ENCODE data around the gene TTC3.
A peak's percentile ranks its signal among the peaks of the same experiment; 100 is the strongest.

The TTC3 gene

DNA sequence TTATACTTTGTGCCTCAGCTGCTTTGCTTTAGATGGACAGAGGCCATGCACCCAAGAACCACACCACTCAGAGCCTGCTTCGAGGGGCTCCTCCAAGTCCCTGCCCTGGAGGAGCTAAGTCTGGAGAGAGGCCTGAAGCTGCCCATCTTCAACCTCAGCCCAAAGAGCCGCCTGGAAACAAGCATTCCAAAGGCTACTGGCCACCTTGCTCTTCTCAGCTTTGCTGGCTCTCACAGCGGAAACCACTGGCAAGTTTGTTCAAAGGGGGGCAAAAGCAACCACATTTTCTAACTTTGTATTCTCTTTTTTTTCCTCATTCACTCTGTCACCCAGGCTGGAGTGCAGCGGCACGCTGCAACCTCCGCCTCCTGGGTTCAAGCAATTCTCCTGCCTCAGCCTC is 170.9 kb downstream of the TTC3 start:
- H3K4me3 Mint-ChIP-seq: peak overlapping the region; percentile 61
- H3K27ac Mint-ChIP-seq: peak overlapping the region; percentile 84

DNA sequence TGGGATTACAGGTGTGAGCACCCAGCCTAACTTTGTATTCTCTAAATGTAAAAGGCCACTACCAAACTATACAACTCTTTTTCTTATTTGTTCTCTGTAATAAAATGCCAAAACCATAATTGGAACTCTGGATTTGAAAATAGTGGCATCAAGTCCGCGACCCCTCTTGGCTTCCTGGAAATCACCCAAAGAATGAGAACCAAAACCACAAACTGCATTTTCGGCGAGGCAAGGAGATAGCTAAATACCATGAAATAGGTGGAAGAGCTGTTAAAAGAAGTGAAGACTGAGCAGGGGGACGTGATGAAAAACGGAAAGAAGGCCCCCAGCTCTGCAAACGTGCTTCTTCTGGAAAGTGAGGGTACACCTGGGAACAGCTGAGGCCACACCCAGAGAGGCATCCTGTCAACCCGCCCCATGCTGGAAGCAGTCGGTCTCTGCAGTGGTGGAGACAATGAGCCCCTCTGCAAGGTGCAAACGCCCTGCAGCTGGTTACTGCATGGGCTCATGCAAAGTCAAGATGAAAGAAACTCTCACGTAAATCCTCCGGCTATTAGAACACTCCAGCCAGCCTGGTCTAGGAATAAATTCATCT is 171.5 kb downstream of the TTC3 start:
- Mint-ChIP-seq H3K4me1 (peaks cover 77% of the 10 kb centered on the region), H3K9me3 (no peaks in the 10 kb centered on the region), H3K4me3 (peak overlapping the region; percentile 61), H3K27ac (peak overlapping the region; percentile 84), H3K36me3 (peaks cover 29% of the 10 kb centered on the region)
- ATAC-seq (peak; percentile 71), DNase-seq (ENCODE audit: low spot score in 2 of 2) (peak in 1 of 2 donors; percentile 58)

More for the DNA sequence above, 170.9 kb downstream of the TTC3 start:
- peaks cover 74% of the 10 kb centered on the region for H3K4me1 Mint-ChIP-seq
- no peaks in the 10 kb centered on the region for H3K9me3 Mint-ChIP-seq
- ATAC-seq: no peak
- peaks cover 36% of the 10 kb centered on the region for H3K36me3 Mint-ChIP-seq
- DNase-seq (ENCODE audit: low spot score in 2 of 2): no peak

DNA sequence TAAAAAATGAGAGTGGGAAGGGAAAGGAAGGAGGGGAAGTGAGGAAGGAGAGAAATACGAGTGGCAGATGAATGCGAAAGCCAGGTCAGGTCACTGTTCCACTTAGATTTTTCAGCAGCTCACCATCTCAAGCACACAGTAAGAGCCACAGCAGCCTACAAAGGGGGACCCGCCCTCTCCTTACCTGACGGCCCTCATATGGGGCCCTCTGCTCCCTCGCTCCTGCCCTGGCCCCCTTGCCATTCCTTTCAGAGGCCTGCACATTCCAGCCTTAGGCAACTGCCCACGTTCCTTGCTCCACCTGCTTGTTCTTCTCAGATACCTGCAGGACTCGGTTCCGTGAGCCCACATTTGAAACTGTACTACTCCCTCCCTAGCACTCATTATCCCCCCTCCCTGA is 172.1 kb downstream of the TTC3 start:
- peak overlapping the region; percentile 84 for H3K27ac Mint-ChIP-seq
- H3K36me3 Mint-ChIP-seq: peaks cover 24% of the 10 kb centered on the region
- peaks cover 77% of the 10 kb centered on the region for H3K4me1 Mint-ChIP-seq
- ATAC-seq (peak; percentile 24), DNase-seq (ENCODE audit: low spot score in 2 of 2) (no peak)
- no peaks in the 10 kb centered on the region for H3K9me3 Mint-ChIP-seq
- peak overlapping the region; percentile 61 for H3K4me3 Mint-ChIP-seq

DNA sequence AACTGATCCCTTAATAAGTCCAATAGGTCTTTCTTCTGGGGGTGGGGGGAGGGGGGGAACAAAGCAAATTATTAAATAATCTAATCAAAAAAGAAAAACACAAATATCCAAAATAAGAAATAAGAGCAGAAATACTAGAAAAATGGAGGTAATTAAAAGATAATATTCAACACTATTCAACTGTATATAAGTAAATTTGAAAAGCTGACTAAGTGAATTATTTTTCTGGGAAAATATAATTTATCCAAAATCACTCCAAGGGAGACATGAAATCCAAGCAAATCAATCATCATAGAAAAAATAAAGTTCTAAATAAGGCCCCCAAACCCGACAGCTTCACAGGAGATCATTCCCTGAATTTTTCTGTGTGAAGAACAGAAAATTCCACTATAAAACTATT is 175.2 kb downstream of the TTC3 start:
- Mint-ChIP-seq H3K9me3 (no peaks in the 10 kb centered on the region), H3K4me1 (peaks cover 70% of the 10 kb centered on the region), H3K36me3 (peaks cover 8% of the 10 kb centered on the region), H3K4me3 (no peak overlapping the region), H3K27ac (no peak overlapping the region)
- DNase-seq (ENCODE audit: low spot score in 2 of 2) (no peak), ATAC-seq (no peak)

DNA sequence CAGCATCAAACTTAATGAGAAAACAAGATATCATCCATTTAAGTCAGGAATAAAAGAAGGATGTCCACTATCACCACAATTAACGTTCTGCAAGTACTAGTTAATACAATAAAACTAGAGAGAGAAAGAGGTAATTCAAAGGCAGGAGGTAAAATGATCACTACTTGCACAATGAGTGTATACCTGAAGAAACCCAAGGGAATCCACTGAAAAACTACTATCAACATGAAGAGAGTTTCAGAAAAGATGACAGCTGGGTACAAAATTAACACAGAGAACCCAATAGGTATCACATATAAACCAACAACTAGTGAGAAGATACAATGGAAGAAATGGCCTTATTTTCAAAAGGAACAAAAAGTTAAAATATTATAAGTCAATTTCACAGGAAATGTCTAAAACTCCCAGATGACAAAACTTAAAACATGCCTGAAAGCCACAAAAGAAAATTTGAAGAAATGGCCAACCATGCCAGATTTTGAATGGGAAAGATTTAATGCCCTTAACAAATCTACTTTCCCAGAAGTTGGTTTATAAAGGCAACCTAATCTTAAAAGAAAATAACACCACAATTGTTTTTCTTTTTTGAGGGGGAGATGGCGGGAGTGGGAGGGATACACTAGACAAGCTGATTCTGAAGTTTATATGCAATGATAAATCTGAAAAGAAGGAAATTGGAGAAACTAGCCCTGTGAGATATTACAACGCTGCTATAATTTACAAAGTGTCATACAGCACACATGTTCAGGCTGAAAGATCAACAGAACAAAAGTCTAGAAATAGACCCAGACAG is 176.3 kb downstream of the TTC3 start:
- no peaks in the 10 kb centered on the region for H3K9me3 Mint-ChIP-seq
- peaks cover 8% of the 10 kb centered on the region for H3K36me3 Mint-ChIP-seq
- DNase-seq (ENCODE audit: low spot score in 2 of 2): no peak
- peaks cover 65% of the 10 kb centered on the region for H3K4me1 Mint-ChIP-seq
- no peak overlapping the region for H3K4me3 Mint-ChIP-seq
- ATAC-seq: no peak
- H3K27ac Mint-ChIP-seq: no peak overlapping the region

DNA sequence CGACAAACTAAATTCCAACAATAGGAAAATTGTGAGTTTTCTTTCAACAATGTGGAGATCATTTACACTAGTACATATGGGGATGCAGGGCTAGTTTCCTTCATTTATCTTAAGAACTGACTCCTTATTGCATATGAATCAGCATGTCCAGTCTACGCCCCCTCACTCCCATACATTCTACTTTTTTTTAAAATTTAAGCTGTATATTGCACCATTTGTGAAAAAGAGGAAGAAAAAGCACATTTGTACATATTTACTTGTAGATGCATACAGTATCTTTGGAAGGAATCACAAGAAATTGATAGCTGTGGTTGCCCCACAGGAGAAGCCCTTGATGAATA is 178.2 kb downstream of the TTC3 start:
- no peaks in the 10 kb centered on the region for H3K9me3 Mint-ChIP-seq
- H3K4me1 Mint-ChIP-seq: peaks cover 53% of the 10 kb centered on the region
- peaks cover 8% of the 10 kb centered on the region for H3K36me3 Mint-ChIP-seq
- H3K4me3 Mint-ChIP-seq: no peak overlapping the region
- ATAC-seq (no peak), DNase-seq (ENCODE audit: low spot score in 2 of 2) (no peak)
- H3K27ac Mint-ChIP-seq: no peak overlapping the region

All from stimulated activated effector memory CD8-positive, alpha-beta T cell treated with anti-CD3 and anti-CD28 coated beads, Interleukin-12 subunit alpha, Interleukin-12 subunit beta, amount 100 ng/mL, for 72 hours (primary cell).